Osteoblast (primary cell): ENCODE data around the gene STAT5B. TPM values are rescaled to one million over a fixed set of nuclear protein-coding genes. Genes with fewer than 3 reads are reported as not detected.

ENCODE experiments used
- DNase-seq: peaks from one replicate; pipeline ENCODE4 v3.0.0; 2011; ENCODE audit warnings: low spot score, mixed read lengths; ENCODE audit not compliant: insufficient read length; ENCODE audit errors: missing footprints
- H2AFZ ChIP-seq: 2 replicates; pipeline ENCODE4 v1.6.0; 2011; ENCODE audit warnings: mild to moderate bottlenecking, low read length
- H3K27ac ChIP-seq: 2 replicates; pipeline ENCODE4 v1.5.1; 2011; ENCODE audit warnings: mild to moderate bottlenecking, low read depth, low read length, moderate library complexity
- H3K27me3 ChIP-seq: 2 replicates; pipeline ENCODE4 v1.6.0; 2012; ENCODE audit warnings: mild to moderate bottlenecking, control low read depth, inconsistent platforms, low read length, moderate library complexity; ENCODE audit not compliant: insufficient read depth
- H3K36me3 ChIP-seq: 2 replicates; pipeline ENCODE4 v1.5.1; 2011; ENCODE audit warnings: mild to moderate bottlenecking, low read length, control low read depth, moderate library complexity; ENCODE audit not compliant: insufficient read depth
- H3K4me1 ChIP-seq: 2 replicates; pipeline ENCODE4 v1.5.1; 2011; ENCODE audit warnings: mild to moderate bottlenecking, low read length, control low read depth, moderate library complexity; ENCODE audit not compliant: insufficient read depth
- H3K4me2 ChIP-seq: 2 replicates; pipeline ENCODE4 v1.6.0; 2011; ENCODE audit warnings: mild to moderate bottlenecking, low read length; ENCODE audit not compliant: insufficient read depth
- H3K4me3 ChIP-seq: fragments of 200-600 bp; sonication (generic); 3 replicates; pipeline ENCODE4 v1.5.1; 2012; ENCODE audit warnings: mild to moderate bottlenecking, low read length, inconsistent platforms; ENCODE audit not compliant: insufficient read depth
- H3K79me2 ChIP-seq: 2 replicates; pipeline ENCODE4 v1.6.0; 2012; ENCODE audit warnings: mild to moderate bottlenecking, low read length, control low read depth, inconsistent platforms; ENCODE audit not compliant: insufficient read depth
- H3K9me3 ChIP-seq: 2 replicates; pipeline ENCODE4 v1.5.1; 2011; ENCODE audit warnings: low read depth, low read length, control low read depth
- H4K20me1 ChIP-seq: 2 replicates; pipeline ENCODE4 v1.6.0; 2012; ENCODE audit warnings: mild to moderate bottlenecking, low read length, control low read depth; ENCODE audit not compliant: insufficient read depth
- CTCF ChIP-seq: IDR thresholded peaks from 2 replicates; pipeline ENCODE4 v1.5.1; 2011; ENCODE audit warnings: mild to moderate bottlenecking, low read depth, low read length, moderate library complexity; ENCODE audit errors: extremely low read depth
- total RNA-seq: library from RNA; depleted of rRNA; stranded (reverse); fragments of >200 nt; gene quantifications from 2 replicates; pipeline ENCODE4 v1.2.3, GENCODE V29; 2012

The STAT5B gene
- total RNA-seq, 1 donor: 22.8 TPM

DNA sequence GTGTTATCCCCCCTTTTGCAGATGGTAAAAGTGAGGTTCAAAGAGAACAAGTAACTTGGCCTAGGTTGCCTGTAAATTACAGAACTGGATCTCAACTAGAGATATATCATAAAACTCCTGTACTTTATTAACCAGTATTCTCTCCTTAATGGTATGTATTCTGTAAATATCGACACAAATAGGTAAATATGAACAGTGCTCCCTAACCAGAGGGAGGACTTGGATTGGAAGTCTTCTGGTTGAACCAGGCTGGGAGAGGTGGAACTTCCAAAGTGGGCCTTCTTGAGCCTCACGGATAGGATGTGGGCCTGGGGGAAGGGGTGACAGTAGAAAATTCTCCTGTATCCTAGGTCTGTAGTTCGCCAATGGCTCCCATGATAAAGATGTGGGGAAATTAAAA, 19.8 kb upstream of the STAT5B start:
- no peaks in the 10 kb centered on the region for H3K9me3 ChIP-seq
- H3K27me3 ChIP-seq: no peaks in the 10 kb centered on the region
- H4K20me1 ChIP-seq: no peaks in the 10 kb centered on the region
- no peaks in the 10 kb centered on the region for H3K4me1 ChIP-seq
- no peak overlapping the region for H3K4me2 ChIP-seq
- H3K4me3 ChIP-seq: no peak overlapping the region
- peaks cover 7% of the 10 kb centered on the region for H3K36me3 ChIP-seq
- H3K27ac ChIP-seq: no peak overlapping the region
- no peaks in the 10 kb centered on the region for H3K79me2 ChIP-seq
- H2AFZ ChIP-seq: no peak overlapping the region
- peak; percentile 70 for DNase-seq
- no peak for TF ChIP-seq CTCF

DNA sequence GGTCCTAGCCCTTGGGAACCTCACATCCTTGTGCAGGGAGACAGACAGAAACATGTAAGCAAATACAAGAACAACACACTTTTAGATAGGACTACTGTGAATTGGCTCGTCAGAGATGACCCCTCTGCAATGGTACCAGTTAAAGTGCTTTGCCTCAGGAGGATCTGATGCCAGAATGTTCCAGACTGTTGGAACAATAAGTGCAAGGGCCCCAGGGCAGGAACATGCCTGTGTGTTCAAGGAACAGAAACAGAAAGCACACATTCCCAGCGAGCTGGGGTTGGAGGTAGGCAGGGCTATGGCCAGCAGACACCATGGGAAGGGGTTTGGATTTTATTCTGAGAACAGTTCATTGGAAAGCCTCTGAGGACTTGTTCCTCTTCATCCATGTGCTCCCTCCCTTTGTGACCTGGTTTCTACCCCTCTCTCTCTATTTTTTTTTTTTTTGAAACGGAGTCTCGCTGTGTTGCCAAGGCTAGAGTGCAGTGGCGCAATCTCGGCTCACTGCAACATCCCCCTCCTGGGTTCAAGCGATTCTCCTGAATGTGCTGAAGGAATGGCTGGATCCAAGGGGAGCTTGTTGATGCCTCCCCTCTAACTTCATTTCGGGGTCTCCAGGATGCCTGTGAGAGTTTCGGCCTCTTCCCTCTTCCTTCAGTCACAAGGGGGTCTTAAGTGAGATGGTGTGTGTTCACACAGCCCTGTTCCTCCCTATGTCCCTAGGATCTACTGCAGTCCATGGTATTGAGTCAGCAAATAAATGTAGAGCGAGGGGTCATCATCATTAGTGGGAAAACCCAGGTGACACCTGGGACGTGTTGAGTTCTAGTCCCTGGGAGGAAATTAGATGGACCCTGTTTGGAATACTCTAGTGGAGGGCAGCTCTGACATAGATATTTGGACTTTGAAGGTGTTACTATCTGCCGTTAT, 18.5 kb upstream of the STAT5B start:
- no peaks in the 10 kb centered on the region for H3K4me1 ChIP-seq
- H4K20me1 ChIP-seq: no peaks in the 10 kb centered on the region
- DNase-seq: peak; percentile 74
- H3K4me2 ChIP-seq: no peak overlapping the region
- H3K36me3 ChIP-seq: peaks cover 7% of the 10 kb centered on the region
- no peak overlapping the region for H3K4me3 ChIP-seq
- H3K79me2 ChIP-seq: no peaks in the 10 kb centered on the region
- no peak for TF ChIP-seq CTCF
- H2AFZ ChIP-seq: no peak overlapping the region
- H3K9me3 ChIP-seq: no peaks in the 10 kb centered on the region
- H3K27ac ChIP-seq: no peak overlapping the region
- no peaks in the 10 kb centered on the region for H3K27me3 ChIP-seq

- Histone ChIP-seq H4K20me1 (no peaks in the 10 kb centered on the region), H3K36me3 (peaks cover 5% of the 10 kb centered on the region), H3K79me2 (no peaks in the 10 kb centered on the region), H3K4me1 (peaks cover 16% of the 10 kb centered on the region), H3K4me2 (no peak overlapping the region), H3K9me3 (no peaks in the 10 kb centered on the region), H3K27ac (no peak overlapping the region), H2AFZ (no peak overlapping the region), H3K4me3 (no peak overlapping the region), H3K27me3 (no peaks in the 10 kb centered on the region)
- TF ChIP-seq CTCF: no peak
- DNase-seq: no peak
Measured at GRCh38 chr17:42291129-42291528, 14.9 kb upstream of the STAT5B start.

GRCh38 chr17:42290577-42290976, 14.4 kb upstream of the STAT5B start:
- peak; percentile 73 for DNase-seq
- Histone ChIP-seq H3K27me3 (no peaks in the 10 kb centered on the region), H3K9me3 (no peaks in the 10 kb centered on the region), H3K79me2 (no peaks in the 10 kb centered on the region), H4K20me1 (no peaks in the 10 kb centered on the region), H3K4me3 (no peak overlapping the region), H3K4me2 (no peak overlapping the region), H3K27ac (no peak overlapping the region), H3K36me3 (no peaks in the 10 kb centered on the region), H3K4me1 (peaks cover 16% of the 10 kb centered on the region), H2AFZ (no peak overlapping the region)
- TF ChIP-seq CTCF: no peak
